ENCODE measurements around the gene LRMDA.

LRMDA gene

DNA sequence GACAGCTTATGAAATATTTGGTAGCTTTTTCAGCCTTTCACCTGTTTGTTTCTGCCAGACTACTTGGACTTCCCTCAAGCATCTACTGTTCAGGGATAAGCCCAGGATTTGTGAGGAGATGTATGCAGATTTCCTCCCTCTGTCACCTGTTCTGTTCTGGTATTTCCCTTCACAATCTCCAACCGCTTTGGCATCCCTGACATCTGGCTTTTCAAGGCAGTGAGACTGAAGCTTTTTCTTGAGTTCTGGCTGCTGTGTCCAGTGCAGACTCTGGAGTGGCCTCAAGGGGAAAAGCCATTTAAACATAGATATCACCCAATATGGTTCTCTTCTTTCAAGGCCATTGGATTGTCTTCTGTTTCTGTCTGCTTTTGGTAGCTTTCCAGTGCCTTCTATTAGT, 369.7 kb downstream of the LRMDA start:
- DNase-seq, result no peak

DNA sequence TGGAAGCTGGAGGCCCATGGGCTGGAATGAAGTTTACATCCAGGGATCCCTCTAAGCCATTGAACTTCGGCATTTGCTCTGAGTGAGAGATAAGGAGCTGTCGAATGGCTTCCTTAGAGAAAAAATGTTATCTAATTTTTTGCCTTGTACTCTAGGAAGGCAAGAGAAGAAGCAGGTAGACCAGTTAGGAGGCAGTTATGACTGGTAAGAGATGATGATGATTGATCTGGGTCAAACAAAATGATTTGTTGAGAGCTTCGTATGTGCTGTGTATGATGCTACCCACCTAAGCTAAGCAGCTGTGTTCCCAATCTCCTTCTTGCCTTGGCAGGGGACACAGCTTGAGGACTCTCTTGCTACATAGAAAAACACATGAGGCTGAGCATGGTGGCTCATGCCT, 370.2 kb downstream of the LRMDA start:
- no peak for DNase-seq

- DNase-seq, result no peak
Observed at GRCh38 chr10:75803121-75803520, 371.7 kb downstream of the LRMDA start.

GRCh38 chr10:75803816-75804552, 372.6 kb downstream of the LRMDA start:
- DNase-seq, result no peak

DNA sequence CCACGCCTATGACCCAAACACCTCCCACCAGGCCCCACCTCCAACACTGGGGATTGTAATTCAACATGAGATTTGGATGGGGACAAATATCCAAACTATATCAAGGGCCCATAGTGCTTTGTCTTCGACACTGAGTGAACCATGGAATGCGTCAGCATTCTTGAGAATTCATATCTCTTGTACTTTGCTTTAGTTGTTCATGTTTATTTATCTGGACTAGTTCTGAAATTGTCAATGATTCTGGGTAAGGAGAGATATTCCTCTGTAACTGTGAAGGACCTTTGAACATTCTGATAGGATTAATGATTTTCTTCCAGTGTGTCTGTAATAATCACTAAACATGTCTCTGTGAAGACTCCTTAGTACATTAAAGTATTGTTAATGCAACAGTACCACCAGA, 374.8 kb downstream of the LRMDA start:
- no peak for DNase-seq

DNA sequence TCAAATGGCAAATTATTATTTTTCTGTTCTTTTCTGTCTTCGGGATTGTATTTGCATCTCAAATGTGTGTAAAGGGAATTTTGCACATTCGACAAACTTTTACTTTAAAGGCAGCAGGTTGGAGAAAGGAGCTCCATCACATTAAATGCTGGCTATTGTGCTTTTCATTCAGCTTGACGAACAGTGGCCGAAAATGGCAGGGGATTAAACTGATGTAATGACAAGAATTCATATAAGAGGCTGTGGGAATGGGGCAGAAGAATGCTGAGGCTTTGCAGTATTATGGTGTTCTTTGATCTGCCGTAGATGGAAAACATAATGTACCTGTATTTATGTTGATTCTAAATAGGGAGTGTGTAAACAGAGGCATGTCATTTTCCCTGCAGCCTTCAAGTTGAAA, 376.0 kb downstream of the LRMDA start:
- no peak for DNase-seq

DNA sequence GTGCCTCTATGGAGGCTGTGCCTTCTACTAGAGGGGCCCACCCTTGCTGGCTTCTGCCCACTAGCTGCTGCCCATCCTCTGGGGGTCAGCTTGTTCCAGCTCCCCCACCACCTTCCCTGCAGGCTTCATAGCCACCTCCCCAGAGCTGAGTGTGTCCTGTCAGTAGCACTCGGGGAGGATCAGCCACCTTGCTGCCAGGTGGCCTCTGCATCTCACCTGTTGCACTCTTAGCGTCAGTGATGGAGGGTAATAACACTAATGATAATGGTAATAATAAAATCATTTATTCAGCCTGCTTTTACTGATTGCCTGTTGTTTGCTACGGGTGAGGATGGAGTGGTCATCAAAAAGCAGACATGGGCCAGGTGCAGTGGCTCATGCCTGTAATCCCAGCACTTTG, 377.6 kb downstream of the LRMDA start:
- DNase-seq, result no peak

- DNase-seq, result no peak
Observed at GRCh38 chr10:75814014-75814413, 382.6 kb downstream of the LRMDA start.

GRCh38 chr10:75815066-75815465, 383.6 kb downstream of the LRMDA start:
- DNase-seq, result no peak

DNA sequence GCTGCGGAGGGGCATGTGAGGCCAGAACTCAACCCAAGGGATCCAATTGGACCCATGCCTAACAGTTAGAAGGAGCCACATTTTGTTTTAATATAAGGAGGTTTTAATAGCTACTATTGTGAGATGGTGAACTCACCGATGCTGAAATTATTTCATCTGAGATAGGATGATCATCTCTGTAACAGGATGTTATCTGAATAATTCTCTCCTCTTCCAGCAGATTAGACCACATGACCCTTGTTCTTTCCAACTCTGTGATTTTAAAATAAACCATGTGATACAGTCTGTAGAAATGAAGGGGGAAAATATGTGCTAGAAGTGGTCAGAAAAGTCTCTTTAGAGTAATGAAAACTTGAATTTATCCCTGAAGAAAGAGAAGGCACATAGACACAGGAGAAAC, 385.8 kb downstream of the LRMDA start:
- no peak for DNase-seq

DNA sequence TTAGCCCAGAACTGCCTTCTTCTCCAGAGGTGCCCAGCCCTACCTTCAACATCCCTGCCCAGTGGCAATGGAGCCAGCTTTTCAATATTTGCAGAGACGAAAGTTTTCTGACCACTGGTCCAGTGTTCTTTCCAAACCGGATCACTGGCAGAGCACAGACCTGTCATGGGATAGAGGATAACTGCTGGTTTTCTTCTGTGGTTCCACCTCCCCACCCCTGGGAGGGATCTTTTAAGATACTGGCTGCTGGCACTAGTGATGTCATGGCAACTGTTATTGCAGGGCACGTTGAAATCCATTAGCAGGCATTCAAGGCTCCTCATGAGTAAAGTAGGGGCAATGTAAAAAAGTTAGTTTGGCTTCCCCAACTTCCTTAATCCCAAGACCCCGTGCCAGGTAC, 387.1 kb downstream of the LRMDA start:
- no peak for DNase-seq

DNA sequence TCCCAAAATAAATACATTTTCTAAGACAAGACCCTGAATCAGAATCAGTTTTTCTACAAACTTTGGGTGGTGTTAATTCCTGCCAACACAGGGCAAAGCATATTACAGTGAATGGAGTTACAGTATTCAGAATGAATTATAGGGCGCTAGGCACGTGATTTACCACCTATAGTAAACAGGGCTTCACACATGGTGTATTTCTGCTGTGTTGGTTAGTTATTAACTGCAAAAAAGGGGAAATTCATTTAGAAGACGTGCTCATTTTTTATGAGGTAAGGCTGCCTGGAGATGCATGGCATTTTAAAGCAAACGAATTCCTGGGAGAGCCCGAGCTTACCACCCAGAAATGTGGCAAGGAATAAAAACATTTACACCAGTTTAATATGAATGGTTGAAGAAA, 393.8 kb downstream of the LRMDA start:
- no peak for DNase-seq

- DNase-seq, result no peak
Observed at GRCh38 chr10:75825661-75826060, 394.2 kb downstream of the LRMDA start.

DNA sequence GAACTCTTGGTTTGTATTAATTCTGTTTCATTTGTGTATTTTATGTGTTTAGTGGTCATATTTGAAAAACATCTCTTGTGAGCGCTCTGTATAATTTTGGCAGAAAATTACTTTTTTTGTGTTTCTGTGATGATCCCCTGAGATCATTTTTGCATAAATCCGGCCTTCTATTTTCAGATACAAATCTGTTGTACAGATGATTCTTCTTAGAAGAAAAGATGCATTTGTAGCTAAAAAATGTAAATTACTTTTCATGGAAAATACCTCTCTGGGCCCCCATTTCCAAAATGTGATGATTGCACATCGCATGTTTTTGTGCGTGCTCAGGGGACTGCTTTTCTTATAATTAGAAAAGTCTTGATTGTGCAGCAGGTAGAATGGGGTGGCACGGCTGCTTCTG, 395.4 kb downstream of the LRMDA start:
- no peak for DNase-seq

DNA sequence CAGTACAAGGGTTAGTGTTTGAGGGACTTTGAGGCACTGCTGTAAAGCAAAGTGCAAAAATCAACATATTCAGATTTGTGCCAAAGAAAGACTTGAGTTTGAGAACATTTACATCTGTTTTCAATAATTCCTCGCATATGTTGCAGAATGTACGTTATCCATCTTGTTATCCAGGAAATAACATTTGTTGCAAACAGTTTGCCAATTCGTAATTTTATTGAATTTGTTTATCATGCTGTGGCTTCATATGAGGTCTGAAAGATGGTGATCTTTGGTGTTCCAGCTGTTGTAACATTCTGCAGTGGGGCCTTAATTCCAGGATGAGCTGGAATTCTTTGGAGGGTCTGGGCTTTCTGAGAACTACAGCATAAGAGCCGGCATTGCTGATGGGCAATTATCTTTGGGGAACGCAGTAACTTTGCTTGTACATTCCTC, 396.2 kb downstream of the LRMDA start:
- DNase-seq, result no peak

DNA sequence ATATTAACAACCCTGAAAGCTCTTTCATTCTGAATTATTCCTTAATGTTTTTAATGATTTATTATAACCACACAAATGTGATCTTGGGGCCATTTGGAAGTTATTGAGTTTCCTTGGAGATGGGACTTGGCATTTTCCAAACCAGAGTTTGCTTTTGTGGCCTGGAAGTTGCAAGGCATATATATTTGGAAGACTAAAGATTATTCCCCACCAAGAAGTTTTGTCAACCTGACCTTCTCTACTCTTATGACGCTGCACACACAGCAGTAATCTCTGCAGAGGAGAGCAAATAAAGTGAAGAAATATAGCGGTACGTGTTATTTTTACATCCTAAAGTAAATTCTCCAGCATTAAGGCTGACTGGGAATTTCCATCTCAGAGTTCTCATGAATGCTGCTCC, 397.0 kb downstream of the LRMDA start:
- DNase-seq, result no peak

- no peak for DNase-seq
Observed at GRCh38 chr10:75836064-75836463, 404.6 kb downstream of the LRMDA start.

DNA sequence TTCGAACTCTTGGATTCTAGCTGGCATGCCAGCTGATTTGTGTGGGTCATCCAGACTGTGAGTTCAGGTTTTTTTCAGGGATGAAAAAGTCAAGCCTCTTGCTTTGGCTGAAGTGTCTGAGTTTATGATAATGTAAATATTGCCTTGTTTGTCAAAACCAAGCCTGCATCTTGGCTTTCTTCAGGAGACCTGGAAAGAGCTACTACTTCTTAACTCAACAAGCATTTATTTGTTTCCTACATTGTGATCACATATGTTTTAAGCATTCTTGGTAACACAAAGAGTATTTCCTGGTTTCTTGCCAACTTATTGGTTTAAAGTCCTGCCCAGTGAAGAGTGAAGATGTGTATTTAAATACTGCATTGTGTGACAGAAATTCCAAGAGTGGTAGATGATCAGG, 407.1 kb downstream of the LRMDA start:
- DNase-seq, result no peak

DNA sequence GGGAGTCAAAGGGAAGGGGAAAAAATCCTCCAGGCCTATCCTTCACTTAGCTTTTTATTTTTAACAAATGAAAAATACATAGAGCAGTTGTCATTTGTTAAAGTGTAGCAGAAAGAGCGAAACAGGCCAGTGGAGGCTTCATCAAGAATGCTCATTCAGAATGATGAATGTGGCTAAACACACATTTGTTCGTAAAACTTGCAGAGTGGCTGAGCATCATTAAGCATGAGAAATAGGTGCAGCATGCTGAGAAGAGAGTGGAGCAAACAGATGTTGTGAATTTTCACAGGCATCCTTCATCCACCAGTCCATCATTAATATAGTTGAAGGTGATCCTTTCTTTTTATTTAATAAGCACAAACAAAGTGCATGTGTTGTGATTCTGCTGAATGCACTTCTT, 407.6 kb downstream of the LRMDA start:
- no peak for DNase-seq

GRCh38 chr10:75841266-75841665, 409.8 kb downstream of the LRMDA start:
- DNase-seq, result no peak

- DNase-seq, result no peak
Observed at GRCh38 chr10:75845176-75845947, 413.9 kb downstream of the LRMDA start.

- no peak for DNase-seq
Observed at GRCh38 chr10:75847477-75847876, 416.1 kb downstream of the LRMDA start.

DNA sequence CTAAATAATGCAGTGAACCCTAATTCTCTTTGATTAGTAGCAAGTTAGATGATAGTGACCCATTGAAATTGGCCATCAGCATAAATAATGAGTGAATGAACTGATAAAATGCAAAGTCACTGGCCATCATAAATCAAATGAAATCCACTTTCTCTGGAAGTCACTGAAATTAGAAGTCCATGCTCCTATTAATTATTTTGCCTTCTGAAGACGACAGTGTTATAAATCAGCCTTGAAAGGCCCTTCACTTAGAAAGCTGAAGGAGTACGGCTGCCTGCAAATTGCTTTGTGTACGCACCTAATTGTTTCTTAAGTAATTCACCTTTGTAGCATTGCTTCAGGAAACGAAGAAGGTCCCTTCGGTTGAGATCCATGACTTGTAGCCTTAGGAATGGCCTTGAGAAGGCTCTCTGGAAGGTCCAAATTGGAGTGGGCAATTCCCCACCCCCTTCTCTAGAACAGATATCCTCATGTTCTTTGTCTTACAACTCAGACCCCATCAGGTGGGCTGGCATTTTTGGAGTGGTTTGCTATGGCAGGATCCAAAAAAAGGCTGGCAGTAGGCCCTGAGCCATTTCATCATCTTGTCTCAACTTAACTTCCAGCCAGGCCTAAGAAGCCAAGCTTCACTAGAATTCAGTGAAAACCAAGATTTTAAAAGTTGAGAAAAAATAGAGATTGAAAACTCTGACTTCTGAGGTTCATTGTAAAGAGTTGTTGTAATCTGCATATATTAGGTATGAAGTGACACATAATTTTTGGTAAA, 420.3 kb downstream of the LRMDA start:
- no peak for DNase-seq
